Caco-2 (cell line): ENCODE measurements around the gene ADGRV1. TPM values are rescaled to one million over a fixed set of nuclear protein-coding genes. Genes with fewer than 3 reads are reported as not detected.
"Not testable (repeated sequence)": the region's sequence is repeated elsewhere in the genome, so short reads cannot be mapped to it uniquely, and the experiment has no call there.

Source experiments
- BruUV-seq: library from RNA; stranded (reverse); fragments of 400-500 nt; replicated peaks from 2 replicates; lab custom pipeline; 2021; lab: Mats Ljungman, UMichigan
- CTCF ChIA-PET: fragments of 300-600 bp; sonication (Branson Sonifier 250); formaldehyde crosslinking; loops from one replicate; lab custom pipeline; 2022; ENCODE audit warnings: antibody characterized with exemption; lab: Charles Lee
- POLR2A ChIA-PET: fragments of 300-600 bp; sonication (Branson Sonifier 250); formaldehyde crosslinking; loops from one replicate; lab custom pipeline; 2022; ENCODE audit warnings: antibody characterized with exemption; lab: Charles Lee
- DNase-seq, 2 experiments: peaks; one replicate each; pipeline versions ENCODE4 v3.0.0 to v3.0.0-alpha.2; 2020 to 2022
- H3K27me3 ChIP-seq: replicated peaks from 2 replicates; pipeline ENCODE4 v1.6.0; 2011; ENCODE audit warnings: low read length; ENCODE audit not compliant: control insufficient read depth, insufficient read depth
- H3K36me3 ChIP-seq: 2 replicates; pipeline ENCODE4 v1.5.1; 2011; ENCODE audit warnings: low read length; ENCODE audit not compliant: control insufficient read depth, insufficient read depth
- H3K4me1 ChIP-seq: fragments of 250-450 bp; sonication (Bioruptor Pico); 2 replicates; pipeline ENCODE4 v1.5.1; 2020; ENCODE audit warnings: mild to moderate bottlenecking
- H3K4me3 ChIP-seq: 2 replicates; pipeline ENCODE4 v1.5.1; 2011; ENCODE audit warnings: low read depth, mild to moderate bottlenecking, control low read depth, low read length
- H3K9me3 ChIP-seq: fragments of 250-450 bp; sonication (Bioruptor Pico); 2 replicates; pipeline ENCODE4 v1.5.1; 2020; ENCODE audit warnings: mild to moderate bottlenecking, moderate library complexity
- H3K27ac Mint-ChIP-seq: one replicate; pipeline ENCODE4 v1.8.0; 2022; ENCODE audit warnings: mixed read lengths; ENCODE audit not compliant: unreplicated experiment
- H3K27me3 Mint-ChIP-seq: one replicate; pipeline ENCODE4 v1.8.0; 2022; ENCODE audit warnings: mixed read lengths; ENCODE audit not compliant: insufficient read depth, unreplicated experiment
- H3K36me3 Mint-ChIP-seq: one replicate; pipeline ENCODE4 v1.8.0; 2022; ENCODE audit warnings: mild to moderate bottlenecking, mixed read lengths; ENCODE audit not compliant: insufficient read depth, unreplicated experiment
- H3K4me1 Mint-ChIP-seq: one replicate; pipeline ENCODE4 v1.8.0; 2022; ENCODE audit warnings: low read depth, mixed read lengths; ENCODE audit not compliant: unreplicated experiment
- H3K4me3 Mint-ChIP-seq: one replicate; pipeline ENCODE4 v1.8.0; 2022; ENCODE audit warnings: mild to moderate bottlenecking, moderate library complexity, mixed read lengths; ENCODE audit not compliant: unreplicated experiment
- H3K9me3 Mint-ChIP-seq: one replicate; pipeline ENCODE4 v1.8.0; 2022; ENCODE audit warnings: mixed read lengths; ENCODE audit not compliant: unreplicated experiment
- intact Hi-C: fragments of 100-400 bp; cut with micrococcal nuclease; formaldehyde crosslinking; loops from one replicate; pipeline ENCODE4 v1.10.0; 2022; ENCODE audit not compliant: unreplicated experiment
- total RNA-seq: library from RNA; stranded (reverse); gene quantifications from 2 replicates; pipeline ENCODE4 v1.2.3, GENCODE V29; 2022
- TF ChIP-seq, protein P1 (sequence below), 2 experiments: fragments of 200-600 bp in 1 of 2; IDR thresholded peaks; 1 replicate in 1 of 2; 2 replicates in 1 of 2; pipeline versions ENCODE4 v1.5.1 to v1.8.0; 2011 to 2022; ENCODE audit warnings: antibody characterized with exemption in 1 of 2, control low read depth in 1 of 2, inconsistent platforms in 1 of 2, low read depth in 1 of 2, low read length in 1 of 2, mild to moderate bottlenecking in 1 of 2, moderate library complexity in 1 of 2; ENCODE audit not compliant: insufficient read depth in 1 of 2, severe bottlenecking in 1 of 2, unreplicated experiment in 1 of 2

The ADGRV1 gene
- total RNA-seq, 1 experiment from 2014 or later, result 23.2 TPM

GRCh38 chr5:90685425-90686022, 126.9 kb downstream of the ADGRV1 start:
- no peaks in the 10 kb centered on the region for H3K9me3 Mint-ChIP-seq
- TF ChIP-seq, protein P1, sequence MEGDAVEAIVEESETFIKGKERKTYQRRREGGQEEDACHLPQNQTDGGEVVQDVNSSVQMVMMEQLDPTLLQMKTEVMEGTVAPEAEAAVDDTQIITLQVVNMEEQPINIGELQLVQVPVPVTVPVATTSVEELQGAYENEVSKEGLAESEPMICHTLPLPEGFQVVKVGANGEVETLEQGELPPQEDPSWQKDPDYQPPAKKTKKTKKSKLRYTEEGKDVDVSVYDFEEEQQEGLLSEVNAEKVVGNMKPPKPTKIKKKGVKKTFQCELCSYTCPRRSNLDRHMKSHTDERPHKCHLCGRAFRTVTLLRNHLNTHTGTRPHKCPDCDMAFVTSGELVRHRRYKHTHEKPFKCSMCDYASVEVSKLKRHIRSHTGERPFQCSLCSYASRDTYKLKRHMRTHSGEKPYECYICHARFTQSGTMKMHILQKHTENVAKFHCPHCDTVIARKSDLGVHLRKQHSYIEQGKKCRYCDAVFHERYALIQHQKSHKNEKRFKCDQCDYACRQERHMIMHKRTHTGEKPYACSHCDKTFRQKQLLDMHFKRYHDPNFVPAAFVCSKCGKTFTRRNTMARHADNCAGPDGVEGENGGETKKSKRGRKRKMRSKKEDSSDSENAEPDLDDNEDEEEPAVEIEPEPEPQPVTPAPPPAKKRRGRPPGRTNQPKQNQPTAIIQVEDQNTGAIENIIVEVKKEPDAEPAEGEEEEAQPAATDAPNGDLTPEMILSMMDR (IDR thresholded peaks at IDR 0.05; ENCODE audit: insufficient read depth in 1 of 2, low read depth in 1 of 2, low read length in 1 of 2, severe bottlenecking in 1 of 2, unreplicated experiment in 1 of 2), result no peak
- Histone ChIP-seq H3K4me1 (no peaks in the 10 kb centered on the region), H3K27me3 (no peaks in the 10 kb centered on the region), H3K36me3 (no peaks in the 10 kb centered on the region; the same call in 1 of the 2 replicates), H3K4me3 (no peak overlapping the region), H3K9me3 (no peaks in the 10 kb centered on the region)
- H3K4me3 Mint-ChIP-seq, result no peak overlapping the region
- ChIA-PET CTCF (no interaction called here), POLR2A (no interaction called here)
- H3K27ac Mint-ChIP-seq, result no peak overlapping the region
- no peaks in the 10 kb centered on the region for H3K27me3 Mint-ChIP-seq
- H3K36me3 Mint-ChIP-seq, result no peaks in the 10 kb centered on the region
- BruUV-seq, result no TSS peak
- H3K4me1 Mint-ChIP-seq, result peaks cover 4% of the 10 kb centered on the region
- DNase-seq, result no peak
- intact Hi-C loops, result no loop called here

GRCh38 chr5:90686363-90686762, 127.8 kb downstream of the ADGRV1 start:
- intact Hi-C loops, BruUV-seq, H3K27ac Mint-ChIP-seq, H3K4me1 ChIP-seq, H3K4me3 ChIP-seq, H3K27me3 Mint-ChIP-seq, H3K9me3 ChIP-seq, CTCF ChIA-PET, H3K27me3 ChIP-seq, DNase-seq, H3K36me3 Mint-ChIP-seq, H3K4me3 Mint-ChIP-seq, H3K9me3 Mint-ChIP-seq, H3K36me3 ChIP-seq, POLR2A ChIA-PET: not testable (repeated sequence)
- H3K4me1 Mint-ChIP-seq, result peaks cover 10% of the 10 kb centered on the region

- POLR2A ChIA-PET, H3K4me3 ChIP-seq, intact Hi-C loops, CTCF ChIA-PET, H3K4me3 Mint-ChIP-seq, H3K27me3 Mint-ChIP-seq, H3K36me3 Mint-ChIP-seq, BruUV-seq, H3K9me3 ChIP-seq, H3K4me1 ChIP-seq, H3K27ac Mint-ChIP-seq, H3K36me3 ChIP-seq, H3K27me3 ChIP-seq, H3K9me3 Mint-ChIP-seq, DNase-seq: not testable (repeated sequence)
- peaks cover 10% of the 10 kb centered on the region for H3K4me1 Mint-ChIP-seq
Observed at GRCh38 chr5:90687458-90687857, 128.9 kb downstream of the ADGRV1 start.

GRCh38 chr5:90689064-90689463, 130.5 kb downstream of the ADGRV1 start:
- CTCF ChIA-PET, result no interaction called here
- POLR2A ChIA-PET, result no interaction called here
- TF ChIP-seq, protein P1 (IDR thresholded peaks at IDR 0.05; ENCODE audit: insufficient read depth in 1 of 2, low read depth in 1 of 2, low read length in 1 of 2, severe bottlenecking in 1 of 2, unreplicated experiment in 1 of 2), result no peak

More at GRCh38 chr5:90689064-90689463, 130.5 kb downstream of the ADGRV1 start:
- DNase-seq, result no peak
- Mint-ChIP-seq H3K27me3 (no peaks in the 10 kb centered on the region), H3K4me1 (peaks cover 10% of the 10 kb centered on the region), H3K4me3 (no peak overlapping the region), H3K9me3 (no peaks in the 10 kb centered on the region), H3K27ac (no peak overlapping the region), H3K36me3 (no peaks in the 10 kb centered on the region)
- H3K9me3 ChIP-seq, result no peaks in the 10 kb centered on the region
- H3K4me3 ChIP-seq, result no peak overlapping the region
- intact Hi-C loops, result no loop called here
- H3K36me3 ChIP-seq, result no peaks in the 10 kb centered on the region; the same call in 1 of the 2 replicates
- H3K27me3 ChIP-seq, result no peaks in the 10 kb centered on the region
- H3K4me1 ChIP-seq, result no peaks in the 10 kb centered on the region
- no TSS peak for BruUV-seq
